Posterior cingulate gyrus (tissue), 11 donors: ENCODE measurements around the gene MKS1.
A peak's percentile ranks its signal among the peaks of the same experiment; 100 is the strongest.

Source experiments
- DNase-seq, 10 donors: peaks; one replicate each; pipeline versions ENCODE4 v3.0.0 to v3.0.0-alpha.2; 2020 to 2021; ENCODE audit warnings: mixed read lengths in 3 of 10
- intact Hi-C: fragments of 100-400 bp; cut with DNase I; formaldehyde crosslinking; loops from one replicate; pipeline ENCODE4 v1.15.1; 2023

Gene MKS1

DNA sequence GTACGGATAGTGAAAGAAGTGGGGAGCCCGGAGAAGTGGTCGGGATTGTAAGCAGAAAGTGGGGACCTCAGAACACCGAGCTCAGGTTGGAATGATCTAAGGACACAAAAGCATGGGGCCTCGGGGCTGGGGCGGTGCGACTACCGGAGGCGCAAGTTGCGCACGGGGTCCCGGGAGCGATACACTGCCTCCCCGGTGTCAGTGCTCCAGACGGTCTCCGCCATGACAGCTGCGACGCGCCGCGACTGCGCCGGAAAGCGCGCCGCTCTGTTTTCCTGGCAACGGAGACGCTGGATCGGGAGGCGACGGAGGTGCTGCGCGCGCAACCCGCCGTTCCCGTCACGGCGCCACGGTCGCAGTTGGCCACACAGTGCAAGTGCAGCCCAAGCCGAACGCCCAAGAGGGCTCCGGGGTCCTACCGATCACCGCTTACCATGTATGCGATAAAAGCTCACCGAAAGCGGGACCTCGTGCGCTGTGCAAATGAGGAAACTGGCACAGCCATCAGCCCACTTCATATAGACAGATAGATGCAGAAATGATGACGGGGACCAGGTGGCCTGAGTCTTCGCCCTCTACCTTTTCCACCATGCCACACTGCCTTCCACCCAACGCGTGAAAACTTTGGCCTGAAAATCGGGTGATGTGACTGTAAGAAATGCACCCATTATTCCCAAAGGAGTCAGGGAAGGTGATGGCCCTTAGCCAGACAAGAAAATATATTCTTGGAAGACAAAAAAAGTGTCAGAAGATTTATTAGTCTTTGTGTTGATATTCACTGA is at the start of gene MKS1:
MKS1 (minus strand) TSS at position 249 of the 782 bp plus-strand sequence; CDS start at position 224, 25 bp downstream.
- intact Hi-C loops: no loop called here

DNA sequence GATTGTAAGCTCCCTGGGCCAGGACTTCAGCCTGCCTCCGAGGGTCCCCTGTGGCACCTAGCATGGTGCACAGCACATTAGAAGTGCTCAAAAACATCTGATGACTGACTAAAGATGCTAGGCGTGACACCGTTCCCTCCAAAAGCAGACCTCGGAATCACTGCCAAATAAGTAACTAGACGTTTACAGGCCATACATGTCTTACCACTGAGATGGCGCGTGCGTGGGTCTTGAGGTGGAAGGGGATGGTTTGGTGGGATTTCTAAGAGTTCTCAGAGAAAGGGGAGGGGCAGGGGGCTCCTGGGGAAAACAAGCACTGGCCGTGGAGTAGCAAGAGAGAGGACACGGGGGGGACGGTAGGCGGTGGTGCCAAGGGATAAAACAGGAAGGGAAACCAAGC is 49.3 kb upstream of the MKS1 start:
- DNase-seq: peak in 1 of 10 donors; percentile 27
- intact Hi-C loops: no loop called here

More for the DNA sequence above, at the start of gene MKS1:
- DNase-seq: peak; percentile 93 to 99 (median 94)

DNA sequence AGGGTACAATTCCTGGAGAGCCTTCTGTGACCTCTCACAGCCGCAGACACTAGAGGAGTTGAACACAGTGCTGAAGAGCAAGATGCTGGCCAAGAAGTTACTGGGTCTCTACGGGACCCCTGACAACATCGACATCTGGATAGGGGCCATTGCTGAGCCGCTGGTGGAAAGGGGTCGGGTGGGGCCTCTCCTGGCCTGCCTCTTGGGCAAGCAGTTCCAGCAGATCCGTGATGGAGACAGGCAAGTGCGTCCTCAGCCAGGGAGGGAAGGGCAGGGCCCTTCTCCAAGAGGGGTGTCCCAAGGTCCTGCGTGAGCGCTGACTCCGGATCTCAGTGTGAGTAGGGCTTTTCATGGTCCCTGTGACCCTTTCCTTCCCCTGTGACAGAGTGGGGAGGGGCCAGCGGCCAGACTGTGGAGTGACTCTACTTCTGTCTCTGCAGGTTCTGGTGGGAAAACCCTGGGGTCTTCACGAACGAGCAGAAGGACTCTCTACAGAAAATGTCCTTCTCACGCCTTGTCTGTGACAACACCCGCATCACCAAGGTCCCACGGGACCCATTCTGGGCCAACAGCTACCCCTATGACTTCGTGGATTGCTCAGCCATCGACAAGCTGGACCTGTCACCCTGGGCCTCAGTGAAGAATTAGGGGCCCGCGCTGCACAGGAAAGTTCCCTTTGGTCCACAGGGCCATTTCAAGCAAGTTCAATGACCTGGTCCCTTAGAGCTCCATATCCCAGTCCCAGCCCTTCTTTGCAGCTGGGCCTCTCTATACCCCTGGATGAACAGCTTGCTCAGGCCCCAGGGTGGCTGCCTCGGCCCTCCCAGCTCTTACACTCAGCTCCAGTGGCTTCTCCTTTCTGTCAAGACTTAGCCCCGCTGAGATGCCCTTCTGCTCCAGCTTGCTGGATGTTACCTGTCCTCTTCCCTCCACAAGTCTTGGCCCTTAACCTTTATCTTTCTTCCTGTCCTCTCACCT is 48.6 kb upstream of the MKS1 start:
- DNase-seq: peak in 2 of 10 donors; percentile 66 to 69

DNA sequence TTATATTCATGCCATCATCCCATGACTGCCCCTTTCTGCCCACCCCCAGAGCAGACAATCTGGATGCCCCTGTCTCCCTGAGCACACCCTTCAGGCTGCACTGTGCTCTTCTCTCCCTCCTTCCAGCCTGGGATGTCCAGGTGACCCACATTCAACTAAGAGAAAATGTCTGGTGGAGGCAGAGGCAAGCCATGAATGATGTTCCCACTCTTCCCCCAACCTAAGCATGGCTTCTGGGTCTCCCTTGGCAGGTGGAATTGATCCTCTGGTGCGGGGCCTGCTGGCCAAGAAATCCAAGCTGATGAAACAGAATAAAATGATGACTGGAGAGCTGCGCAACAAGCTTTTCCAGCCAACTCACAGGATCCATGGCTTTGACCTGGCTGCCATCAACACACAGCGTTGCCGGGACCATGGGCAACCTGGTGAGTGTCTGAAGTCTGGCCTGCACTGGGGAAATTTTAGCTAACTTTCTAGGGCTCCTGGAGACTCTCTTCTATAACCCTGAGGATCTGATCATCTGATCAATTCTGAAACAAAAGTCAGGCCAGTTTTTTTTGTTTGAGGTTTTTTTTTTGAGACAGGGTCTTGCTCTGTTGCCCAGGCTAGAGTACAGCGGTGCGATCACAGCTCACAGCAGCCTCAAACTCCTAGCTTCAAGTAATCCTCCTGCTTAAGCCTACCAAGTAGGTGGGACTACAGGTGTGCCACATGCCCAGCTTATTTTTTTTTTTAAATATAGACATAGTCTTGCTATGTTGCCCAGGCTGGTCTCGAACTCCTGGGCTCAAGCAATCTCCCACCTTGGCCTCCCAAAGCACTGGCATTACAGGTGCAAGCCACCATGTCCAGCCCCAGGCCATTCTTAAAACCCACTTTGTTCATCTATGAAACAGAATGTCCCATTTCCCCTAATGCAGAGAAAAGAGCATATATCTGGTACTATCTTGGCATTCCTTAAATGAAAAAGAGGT is 47.1 kb upstream of the MKS1 start:
- intact Hi-C loops: no loop called here
- peak in 1 of 10 donors; percentile 34 for DNase-seq

More for the DNA sequence above, 48.6 kb upstream of the MKS1 start:
- intact Hi-C loops: no loop called here

DNA sequence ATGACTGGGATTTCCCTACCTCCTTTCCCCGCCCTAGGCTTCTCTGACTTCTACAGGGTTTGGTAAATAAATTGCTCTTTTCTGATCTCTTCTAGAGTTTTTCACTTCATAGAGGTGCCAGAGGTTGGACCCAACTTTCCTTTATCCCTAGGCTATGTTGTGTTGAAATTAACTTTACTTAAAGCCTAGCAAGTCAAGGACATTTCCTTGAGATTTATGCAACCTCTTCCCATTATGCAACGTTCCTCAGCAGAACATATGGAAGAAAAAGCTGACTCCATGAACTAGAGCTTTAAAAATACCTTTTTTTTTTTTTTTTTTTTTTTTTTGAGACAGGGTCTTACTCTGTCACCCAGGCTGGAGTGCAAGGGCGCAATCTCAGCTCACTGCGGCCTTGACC is 46.2 kb upstream of the MKS1 start:
- intact Hi-C loops: no loop called here
- no peak for DNase-seq

DNA sequence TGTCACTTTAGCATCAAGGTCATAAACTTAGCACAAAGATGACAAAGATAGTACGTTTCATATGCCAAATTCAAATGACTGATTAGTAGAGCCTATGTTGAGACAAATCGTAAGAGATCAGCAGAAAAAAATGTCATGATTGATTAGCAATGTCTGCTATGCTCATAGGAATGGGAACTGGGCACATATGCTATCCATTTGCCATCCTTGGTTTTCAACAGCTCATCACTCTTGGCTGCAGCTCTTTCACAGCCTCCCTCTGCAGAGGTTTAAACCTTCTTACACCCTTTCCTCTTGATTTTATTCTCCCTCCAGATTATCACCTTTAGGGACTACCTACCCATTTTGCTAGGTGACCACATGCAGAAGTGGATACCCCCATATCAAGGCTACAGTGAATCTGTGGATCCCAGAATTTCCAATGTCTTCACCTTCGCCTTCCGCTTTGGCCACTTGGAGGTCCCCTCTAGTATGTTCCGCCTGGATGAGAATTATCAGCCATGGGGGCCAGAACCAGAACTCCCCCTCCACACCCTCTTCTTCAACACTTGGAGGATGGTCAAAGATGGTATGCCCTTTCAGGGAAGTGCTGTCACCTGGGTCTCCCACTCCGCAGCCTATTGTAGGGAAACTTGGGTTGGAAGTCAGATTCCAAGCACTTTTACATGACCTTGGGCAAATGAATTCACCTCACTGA is 45.5 kb upstream of the MKS1 start:
- DNase-seq: no peak
- intact Hi-C loops: no loop called here

DNA sequence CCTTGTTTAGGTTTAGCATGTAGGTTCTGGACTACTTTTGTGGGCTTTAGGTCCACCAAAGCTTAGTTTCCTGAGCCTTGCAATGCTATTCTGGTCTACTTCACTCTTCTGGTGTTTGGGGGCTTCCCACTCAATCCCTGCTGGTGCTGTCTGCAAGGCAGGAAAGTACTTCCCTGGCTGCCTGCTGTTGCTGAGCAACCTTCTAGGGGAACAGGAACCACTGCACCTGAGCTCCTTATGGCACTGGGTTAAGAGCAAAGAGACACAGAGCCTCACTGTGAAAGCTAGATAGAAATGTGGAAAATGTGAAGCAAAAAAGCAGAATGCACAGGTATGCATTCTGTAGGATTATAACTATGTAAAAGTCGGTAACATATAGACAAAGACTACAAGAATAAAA is 44.7 kb upstream of the MKS1 start:
- no peak for DNase-seq
- intact Hi-C loops: no loop called here

DNA sequence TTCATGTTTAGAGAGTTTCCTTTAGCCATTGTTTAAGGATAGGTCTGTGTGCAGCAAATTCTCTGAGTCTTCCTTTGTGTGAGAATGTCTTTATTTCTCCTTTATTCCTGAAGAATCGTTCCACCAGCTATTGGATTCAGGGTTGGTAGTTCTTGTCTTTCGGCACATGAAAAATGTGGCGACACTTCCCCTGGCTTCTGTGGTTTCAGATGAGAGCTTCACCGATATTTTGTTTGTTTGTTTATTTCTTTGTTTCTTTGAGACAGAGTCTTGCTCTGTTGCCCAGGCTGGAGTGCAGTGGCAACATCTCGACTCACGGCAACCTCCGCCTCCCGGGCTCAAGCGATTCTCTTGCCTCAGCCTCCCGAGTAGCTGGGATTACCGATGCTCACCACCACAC is 43.1 kb upstream of the MKS1 start:
- intact Hi-C loops: no loop called here
- peak in 1 of 10 donors; percentile 43 for DNase-seq

DNA sequence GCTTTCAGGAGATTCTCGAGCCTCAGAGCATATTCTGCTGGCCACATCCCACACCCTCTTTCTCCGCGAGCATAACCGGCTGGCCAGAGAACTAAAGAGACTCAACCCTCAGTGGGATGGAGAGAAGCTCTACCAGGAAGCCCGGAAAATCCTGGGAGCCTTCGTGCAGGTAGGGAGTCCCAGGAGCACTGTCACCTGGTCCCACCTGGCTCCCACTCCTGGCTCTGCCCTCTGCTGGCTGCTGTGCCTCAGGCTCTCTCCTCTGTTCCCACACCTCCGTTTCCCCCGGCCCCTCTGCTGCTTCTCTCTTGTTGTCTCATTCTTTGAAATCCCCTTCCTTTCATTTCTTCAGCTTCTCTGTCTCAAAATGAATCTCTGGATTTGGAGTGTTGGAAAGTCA is 35.7 kb upstream of the MKS1 start:
- no peak for DNase-seq
- intact Hi-C loops: no loop called here

DNA sequence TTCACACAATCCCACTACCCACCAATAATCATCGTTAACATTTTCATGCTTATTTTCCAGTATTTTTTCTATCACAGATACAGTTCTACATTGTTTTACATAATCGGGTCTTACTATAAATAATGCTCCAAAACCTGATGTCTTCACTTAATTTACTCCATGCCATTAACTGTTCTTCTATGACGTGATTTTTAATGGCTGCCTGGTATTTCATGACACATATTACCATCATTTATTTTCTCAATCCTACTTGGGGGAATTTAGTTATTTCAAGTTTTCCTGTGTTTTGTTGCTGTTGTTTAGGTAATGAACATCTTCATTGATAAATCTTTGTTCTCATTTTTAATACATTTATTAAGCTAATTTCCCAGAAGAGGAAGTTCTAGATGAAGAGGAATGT is 34.0 kb upstream of the MKS1 start:
- DNase-seq: no peak
- intact Hi-C loops: no loop called here

DNA sequence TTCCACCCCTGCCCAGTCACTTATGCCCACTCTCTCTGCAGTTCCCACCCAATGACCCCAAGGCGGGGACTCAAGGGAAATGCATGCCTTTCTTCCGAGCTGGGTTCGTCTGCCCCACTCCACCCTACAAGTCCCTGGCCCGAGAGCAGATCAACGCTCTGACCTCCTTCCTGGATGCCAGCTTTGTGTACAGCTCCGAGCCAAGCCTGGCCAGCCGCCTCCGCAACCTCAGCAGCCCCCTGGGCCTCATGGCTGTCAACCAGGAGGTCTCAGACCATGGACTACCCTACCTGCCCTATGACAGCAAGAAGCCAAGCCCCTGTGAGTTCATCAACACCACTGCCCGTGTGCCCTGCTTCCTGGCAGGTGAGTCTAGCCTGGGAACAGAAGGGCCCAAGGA is 33.1 kb upstream of the MKS1 start:
- no peak for DNase-seq
- intact Hi-C loops: no loop called here

DNA sequence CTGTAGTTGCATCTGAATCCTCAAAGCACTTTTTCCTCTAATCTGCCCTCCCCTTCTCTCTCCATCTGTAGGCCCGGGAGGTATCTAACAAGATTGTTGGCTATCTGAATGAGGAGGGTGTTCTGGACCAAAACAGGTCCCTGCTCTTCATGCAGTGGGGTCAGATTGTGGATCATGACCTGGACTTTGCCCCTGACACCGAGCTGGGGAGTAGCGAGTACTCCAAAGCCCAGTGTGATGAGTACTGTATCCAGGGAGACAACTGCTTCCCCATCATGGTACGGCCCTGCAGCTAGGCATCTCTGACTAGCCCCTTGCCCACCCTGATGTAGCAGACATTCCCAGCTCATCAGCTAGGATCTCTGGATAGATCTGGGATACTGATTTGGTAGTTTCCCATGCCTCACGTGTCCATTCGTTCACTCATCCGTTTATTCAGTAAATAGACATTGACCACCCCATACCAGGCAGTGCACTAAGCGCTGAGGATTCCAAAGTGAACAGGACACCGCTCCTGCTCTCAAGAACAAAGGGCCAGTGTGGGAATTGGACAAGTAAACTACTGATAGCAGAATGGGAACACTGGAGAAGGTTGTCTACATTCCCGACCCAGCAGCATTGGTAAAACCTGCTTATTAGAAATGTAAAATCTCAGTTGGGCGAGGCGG is 31.4 kb upstream of the MKS1 start:
- DNase-seq: no peak

DNA sequence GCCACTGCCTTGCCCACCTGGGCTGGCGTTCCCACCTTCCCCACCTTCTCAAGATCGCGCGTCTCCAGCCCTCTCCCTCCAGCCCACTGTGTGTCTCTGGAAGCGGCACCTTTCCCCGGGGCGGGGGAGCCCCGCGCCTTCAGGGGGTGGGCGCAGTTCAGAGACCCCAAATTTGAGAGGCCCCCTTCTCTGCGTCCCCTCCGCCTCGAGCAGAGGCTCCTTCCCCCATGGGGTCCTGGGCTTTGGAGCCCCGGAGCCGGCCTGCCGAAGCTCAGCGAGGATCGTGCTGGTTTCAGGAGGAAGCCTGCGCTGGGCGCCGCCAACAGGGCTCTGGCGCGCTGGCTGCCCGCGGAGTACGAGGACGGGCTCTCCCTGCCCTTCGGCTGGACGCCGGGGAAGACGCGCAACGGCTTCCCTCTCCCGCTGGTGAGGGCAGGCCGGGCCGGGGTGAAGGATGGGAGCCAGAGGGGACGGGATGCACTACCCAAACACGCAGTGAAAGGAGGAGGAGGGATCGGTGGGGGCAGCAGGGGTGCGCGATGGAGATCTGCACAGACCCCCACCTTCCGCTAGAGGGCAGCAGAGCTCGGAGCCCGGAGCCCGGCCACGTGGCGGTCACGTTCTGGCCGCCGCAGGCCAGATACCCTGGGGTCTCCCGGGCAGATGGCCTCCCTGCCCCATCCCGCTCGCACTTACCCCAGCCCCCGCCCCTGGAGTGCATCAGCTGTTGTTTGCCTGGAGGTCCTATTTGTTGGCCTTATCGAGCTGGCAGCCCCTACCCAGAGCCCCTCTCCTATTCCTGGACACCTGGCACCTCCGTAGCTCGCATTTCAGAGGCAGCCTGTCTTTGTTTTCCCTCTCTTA is 30.4 kb upstream of the MKS1 start:
- intact Hi-C loops: loop anchor here (1.0 kb wide), 1 partner anchor 168 kb away; the partner anchor contains the start of gene RNF43
- DNase-seq: peak in 9 of 10 donors; percentile 38 to 95 (median 75)

More for the DNA sequence above, 31.4 kb upstream of the MKS1 start:
- intact Hi-C loops: no loop called here

DNA sequence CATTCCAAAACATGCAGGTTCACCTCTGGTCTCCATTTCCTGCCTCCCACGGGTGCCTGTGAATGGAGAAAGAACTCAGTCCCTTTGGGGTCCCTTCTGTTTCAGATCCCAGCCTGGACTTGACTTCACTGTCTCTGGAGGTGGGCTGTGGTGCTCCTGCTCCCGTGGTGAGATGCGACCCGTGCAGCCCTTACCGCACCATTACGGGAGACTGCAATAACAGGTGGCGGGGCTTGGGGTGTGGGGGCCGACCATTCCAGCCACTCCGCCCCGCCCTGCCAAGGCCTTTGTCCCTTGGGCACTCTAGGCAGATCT is 29.9 kb upstream of the MKS1 start:
- no peak for DNase-seq
- intact Hi-C loops: loop anchor here (1.0 kb wide), 1 partner anchor 168 kb away; the partner anchor contains the start of gene RNF43

DNA sequence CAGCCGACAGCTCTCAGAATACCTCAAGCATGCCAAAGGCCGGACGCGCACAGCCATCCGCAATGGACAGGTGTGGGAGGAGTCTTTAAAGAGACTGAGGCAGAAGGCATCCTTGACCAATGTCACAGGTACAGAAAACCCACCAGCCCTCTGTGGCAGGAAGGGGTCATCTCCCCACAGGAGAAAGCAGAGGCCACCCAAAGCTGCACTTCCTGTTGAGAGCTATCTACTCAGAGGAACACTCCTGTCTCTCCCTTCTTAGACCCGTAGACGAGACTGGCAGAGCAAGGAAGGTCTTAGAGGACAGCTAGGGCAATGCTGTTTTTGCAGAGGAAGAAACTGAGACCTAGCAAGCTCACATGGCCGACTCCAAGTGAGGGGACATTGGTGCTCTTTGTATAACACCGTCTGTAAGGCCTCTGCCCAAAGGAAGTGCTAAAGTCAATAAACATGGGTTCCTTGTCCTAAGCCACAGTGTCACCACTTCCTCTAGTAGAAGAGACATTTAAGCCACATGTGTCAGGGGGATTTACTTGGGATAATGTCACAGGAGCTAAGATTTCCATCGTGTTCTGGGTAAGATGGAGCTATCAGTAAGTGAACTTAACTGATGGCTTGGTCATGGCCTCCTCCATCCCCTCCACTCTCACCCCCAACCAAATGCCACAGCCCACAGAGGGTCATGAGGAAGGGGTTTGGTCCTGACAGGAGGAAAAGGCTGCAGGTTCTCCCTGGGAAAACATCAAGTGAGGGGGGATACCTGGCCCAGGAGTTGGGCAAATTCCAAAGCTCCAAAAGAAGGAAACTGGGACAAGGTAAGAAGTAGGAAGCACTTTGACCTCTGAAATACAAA is 28.7 kb upstream of the MKS1 start:
- intact Hi-C loops: no loop called here
- no peak for DNase-seq

DNA sequence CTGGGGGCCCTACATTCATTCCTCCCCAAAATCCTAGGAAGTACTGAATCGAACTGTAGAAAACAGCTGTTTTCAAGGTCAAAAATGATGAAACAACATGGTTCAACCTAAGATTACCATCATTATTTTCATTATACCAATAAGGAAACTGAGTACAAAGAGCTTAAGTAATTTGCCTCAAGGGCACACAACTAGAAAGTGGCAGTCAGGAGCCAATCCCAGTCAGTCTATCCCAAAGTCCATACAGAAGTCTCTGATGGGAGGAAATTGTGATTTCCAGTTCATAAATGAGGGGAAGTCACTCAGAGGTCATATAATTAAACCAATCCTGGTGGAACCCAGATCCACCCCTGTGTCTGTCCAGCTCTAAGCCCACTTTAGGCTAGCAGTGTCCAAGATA is 27.7 kb upstream of the MKS1 start:
- DNase-seq: no peak
- intact Hi-C loops: no loop called here

DNA sequence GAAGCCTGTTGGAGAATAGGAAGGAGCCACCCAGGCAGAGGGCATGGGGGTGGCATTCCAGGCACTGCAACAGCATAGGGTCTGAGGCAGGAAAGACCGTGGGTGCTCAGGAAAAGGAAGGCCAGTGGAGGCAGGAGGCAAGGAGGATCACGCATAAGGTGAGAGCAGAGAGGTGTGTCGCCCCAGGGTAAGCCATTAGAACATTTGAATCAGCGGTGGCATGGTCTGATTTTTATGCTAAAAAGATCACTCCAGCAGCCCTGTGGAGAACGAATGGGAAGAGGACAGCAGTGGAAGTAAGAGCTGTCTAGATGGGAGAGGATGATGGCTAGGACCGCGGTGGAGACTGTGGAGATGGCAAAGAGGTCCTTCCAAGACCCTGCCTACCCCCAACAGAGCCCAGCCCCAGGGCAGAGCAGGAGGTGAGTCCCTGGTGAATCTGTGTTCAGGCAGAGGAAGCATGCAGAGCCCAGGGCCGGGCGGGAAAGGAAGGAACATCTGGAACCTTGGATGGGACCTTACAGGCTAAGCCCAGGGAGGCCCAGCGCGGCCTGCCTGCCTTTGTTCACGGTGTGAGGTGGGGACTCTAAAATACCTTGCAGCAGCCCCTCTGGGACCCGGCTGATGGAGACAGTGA is 27.2 kb upstream of the MKS1 start:
- no peak for DNase-seq
- intact Hi-C loops: no loop called here
